Kidney tubule cell (primary cell): ENCODE data around the gene FNDC3B.

Source experiments
- DNase-seq: peaks from one replicate; pipeline ENCODE4 v3.0.0-alpha.2; 2018; ENCODE audit warnings: low spot score

FNDC3B gene

DNA sequence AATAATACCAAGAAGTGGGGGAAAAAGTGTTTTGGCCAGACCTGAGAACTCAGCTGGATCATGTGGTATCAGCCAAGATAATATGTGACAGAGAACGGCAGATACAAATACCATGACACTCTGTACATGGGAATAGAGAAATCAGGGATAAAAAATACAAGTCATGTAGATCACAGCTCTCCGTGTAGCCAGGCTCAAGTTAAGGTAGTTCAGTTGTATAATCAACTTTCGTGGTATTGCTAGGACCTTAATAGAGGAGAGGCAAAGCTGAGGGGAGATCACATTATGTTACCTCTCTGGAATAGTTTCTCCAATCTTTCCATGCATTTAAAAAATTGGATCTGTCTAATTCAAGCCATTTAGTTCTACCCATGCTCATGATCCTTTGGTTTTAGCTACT is 229.0 kb downstream of the FNDC3B start:
- no peak for DNase-seq

GRCh38 chr3:172268868-172269267 is 229.5 kb downstream of the FNDC3B start:
- DNase-seq = no peak

GRCh38 chr3:172270557-172271166 is 231.3 kb downstream of the FNDC3B start:
- no peak for DNase-seq

DNA sequence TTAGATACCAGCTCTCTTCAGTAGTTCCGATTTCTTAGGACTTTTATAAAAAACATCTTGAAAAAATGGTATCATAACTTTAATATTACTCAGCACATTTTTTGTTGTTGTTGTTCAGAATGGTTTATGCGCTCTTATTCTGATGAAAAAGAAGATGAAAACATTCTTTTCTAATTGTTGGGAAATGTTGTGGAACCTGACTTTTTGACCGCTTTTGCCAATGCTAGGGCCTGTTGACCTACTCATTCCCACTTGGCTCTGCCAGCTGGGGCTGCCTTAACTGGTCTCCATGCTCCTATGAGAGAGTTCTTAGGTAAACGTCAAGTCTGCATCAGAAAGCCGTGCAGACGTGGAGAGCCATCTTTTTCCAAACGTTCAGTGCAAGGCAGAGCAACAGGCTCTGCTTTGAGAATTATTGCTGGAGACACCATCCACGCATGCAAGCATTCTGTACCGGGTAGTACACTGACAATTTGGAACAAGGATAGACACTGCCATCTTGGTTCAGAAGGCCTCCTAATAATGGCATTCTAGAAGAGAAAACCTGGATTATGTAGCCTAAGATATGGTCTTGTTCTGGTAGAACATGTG is 232.1 kb downstream of the FNDC3B start:
- no peak for DNase-seq

- DNase-seq = no peak
Observed at GRCh38 chr3:172272698-172273097, 233.3 kb downstream of the FNDC3B start.

GRCh38 chr3:172273378-172273777 is 234.0 kb downstream of the FNDC3B start:
- DNase-seq = no peak

DNA sequence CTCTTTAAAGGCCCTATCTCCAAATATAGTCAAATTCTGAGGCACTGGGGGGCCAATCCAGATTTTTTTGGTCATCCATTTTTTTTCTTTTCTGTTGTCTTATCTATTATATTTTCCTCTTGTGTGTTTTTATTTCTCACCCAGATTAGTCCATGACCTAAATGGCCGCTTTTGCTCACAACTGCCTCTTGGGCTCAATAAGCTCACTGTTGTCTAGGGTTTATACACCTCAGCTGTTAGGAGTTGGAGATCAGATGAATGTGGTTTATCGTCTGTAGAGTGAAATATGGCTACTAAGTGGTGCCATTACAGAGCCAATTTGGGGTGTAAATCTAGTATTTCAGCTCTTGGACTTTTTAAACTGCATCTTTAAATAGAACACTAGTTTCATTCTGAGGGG is 235.5 kb downstream of the FNDC3B start:
- no peak for DNase-seq

DNA sequence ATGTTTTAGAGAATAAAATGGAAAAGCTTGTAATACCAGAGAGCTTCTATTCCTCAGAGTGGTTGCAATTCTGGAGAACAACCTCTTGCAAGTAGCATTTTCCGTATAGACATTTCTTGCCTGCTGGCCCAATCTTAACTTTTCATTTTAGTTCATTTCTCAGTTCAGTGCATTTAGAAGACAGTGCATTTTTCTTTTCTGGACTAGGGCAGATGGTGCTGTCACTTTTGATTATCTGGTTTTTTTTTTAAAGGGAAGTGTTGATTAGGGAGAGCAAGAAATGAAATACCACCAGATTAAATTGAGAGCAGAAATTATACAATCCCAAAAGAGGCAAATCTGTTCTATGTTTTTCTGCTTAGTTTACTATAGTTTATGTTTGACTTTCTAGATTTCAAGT is 236.2 kb downstream of the FNDC3B start:
- DNase-seq = no peak

GRCh38 chr3:172276103-172276502 is 236.7 kb downstream of the FNDC3B start:
- DNase-seq = no peak

- no peak for DNase-seq
Observed at GRCh38 chr3:172277151-172277652, 237.8 kb downstream of the FNDC3B start.

DNA sequence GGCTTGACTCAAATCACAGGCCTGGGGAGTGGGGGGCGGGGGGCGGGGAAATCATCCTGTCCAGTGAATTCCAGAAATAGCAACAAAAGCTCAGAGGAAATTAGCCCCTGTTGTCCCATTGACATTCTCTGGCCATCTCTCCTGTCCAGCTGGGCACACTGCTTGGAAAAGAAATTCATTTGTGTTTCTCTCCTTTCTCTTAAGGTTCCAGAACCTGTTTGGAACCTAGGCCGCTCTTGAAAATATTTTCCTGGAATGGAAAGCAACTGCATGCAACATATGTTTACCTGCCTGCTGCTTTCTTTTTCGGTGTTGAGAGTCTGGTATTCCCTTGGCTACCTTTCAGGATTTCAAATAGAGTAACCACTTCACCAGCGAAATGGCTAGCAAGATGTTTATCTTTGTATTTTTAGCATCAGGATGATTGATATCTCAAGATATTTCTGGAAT is 239.8 kb downstream of the FNDC3B start:
- DNase-seq = no peak

DNA sequence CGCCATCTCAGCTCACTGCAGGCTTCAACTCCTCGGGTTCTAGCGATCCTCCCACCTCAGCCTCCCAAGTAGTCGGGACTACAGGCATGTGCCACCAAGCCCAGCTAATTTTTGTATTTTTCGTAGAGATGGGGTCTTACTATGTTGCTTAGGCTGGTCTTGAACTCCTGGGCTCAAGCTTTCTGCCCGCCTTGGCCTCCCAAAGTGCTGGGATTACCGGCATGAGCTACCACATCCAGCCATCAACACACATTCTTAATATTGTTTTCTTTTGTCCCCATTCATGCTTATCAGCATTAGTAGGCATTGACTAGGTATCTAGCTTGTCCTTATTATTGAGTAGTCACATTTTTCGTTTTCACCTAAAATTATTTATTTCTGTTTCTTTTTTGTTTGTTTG is 240.6 kb downstream of the FNDC3B start:
- DNase-seq = no peak

- DNase-seq = peak; percentile 67
Observed at GRCh38 chr3:172280406-172281051, 241.2 kb downstream of the FNDC3B start.

- DNase-seq = no peak
Observed at GRCh38 chr3:172281884-172282283, 242.5 kb downstream of the FNDC3B start.

DNA sequence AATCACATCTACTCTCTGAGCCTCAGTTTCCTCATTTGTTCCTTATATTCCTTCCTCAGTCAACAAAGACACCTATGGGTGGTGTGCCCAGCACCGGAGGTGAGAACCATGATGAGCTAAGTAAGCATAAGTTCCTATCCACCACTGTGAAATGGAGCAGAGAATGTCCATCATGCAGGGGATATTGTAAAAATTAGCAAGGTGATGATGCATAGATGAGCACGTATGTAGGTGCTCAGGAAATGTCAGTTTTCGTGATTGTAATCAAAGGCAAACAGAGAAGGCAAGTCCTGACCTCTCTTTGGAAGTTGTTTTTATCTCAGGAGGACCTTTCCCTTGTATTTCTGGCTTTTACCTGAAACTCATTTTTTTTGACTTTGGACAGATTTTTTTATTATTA is 243.5 kb downstream of the FNDC3B start:
- DNase-seq = no peak

- DNase-seq = no peak
Observed at GRCh38 chr3:172283841-172284357, 244.5 kb downstream of the FNDC3B start.

- DNase-seq = peak; percentile 80
Observed at GRCh38 chr3:172285844-172286243, 246.5 kb downstream of the FNDC3B start.

GRCh38 chr3:172286548-172287148 is 247.3 kb downstream of the FNDC3B start:
- no peak for DNase-seq

DNA sequence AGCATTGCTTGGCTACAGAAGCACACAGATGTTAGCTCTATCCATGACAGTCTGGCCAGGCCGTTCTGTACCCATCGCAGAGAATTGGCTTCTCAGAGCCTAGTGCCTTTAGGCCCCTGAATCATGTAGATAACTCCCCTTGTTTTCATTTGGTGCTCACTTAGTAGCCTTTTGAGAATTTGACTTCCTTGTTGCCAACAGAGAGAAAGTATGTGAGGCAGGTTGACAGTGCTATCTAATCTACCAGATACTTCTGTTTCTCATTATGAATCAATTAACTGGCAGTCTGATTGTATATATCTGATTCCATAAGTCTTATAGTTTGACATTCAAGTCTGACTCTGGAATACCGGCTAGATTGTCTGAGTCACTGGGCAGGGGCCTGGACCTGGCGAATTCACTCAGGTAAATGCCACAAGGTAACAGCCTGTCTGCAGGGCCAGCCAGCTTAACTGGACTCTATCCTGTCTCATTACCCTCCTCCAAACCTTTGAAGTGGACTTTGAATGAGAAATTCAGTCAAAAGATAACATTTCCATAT is 248.6 kb downstream of the FNDC3B start:
- no peak for DNase-seq

GRCh38 chr3:172288651-172289050 is 249.3 kb downstream of the FNDC3B start:
- no peak for DNase-seq

GRCh38 chr3:172289583-172289982 is 250.2 kb downstream of the FNDC3B start:
- DNase-seq = peak; percentile 25

DNA sequence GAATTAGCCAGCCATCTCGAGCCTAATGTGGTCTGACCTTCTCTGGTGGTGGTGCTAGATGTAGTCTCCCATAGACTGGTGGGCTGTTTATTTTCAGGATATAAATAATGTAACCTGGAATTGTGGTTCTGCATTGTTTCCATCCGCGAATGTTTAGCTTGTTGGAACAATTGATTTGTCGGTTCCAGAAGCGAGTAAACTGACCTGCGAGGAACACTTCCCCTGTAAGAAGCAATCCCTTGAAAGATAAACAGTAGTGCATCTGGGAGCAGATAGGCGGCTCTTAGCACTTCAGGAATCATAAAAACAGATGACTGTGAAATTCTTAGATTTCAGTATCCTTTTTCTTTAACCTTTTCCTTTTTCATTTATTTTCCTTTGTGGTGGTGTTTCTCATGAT is 251.1 kb downstream of the FNDC3B start:
- DNase-seq = no peak
